SK-N-MC (cell line): ENCODE measurements around the gene CDK2.

Experiments
- DNase-seq: peaks from one replicate; pipeline ENCODE4 v3.0.0-alpha.2; 2011; ENCODE audit warnings: low read depth, low spot score
- H3K27ac ChIP-seq: fragments of 200-600 bp; sonication (generic); 2 replicates; pipeline ENCODE4 v1.5.1; 2016; ENCODE audit warnings: mixed run types
- H3K36me3 ChIP-seq: fragments of 200-600 bp; sonication (generic); 2 replicates; pipeline ENCODE4 v1.6.1; 2017; ENCODE audit warnings: antibody characterized with exemption, low read length, mixed read lengths; ENCODE audit not compliant: insufficient read depth
- H3K4me3 ChIP-seq: fragments of 200-600 bp; sonication (generic); 2 replicates; pipeline ENCODE4 v1.5.1; 2016
- H3K9ac ChIP-seq: fragments of 200-600 bp; sonication (generic); 2 replicates; pipeline ENCODE4 v1.8.0; 2017; ENCODE audit warnings: mixed run types, mixed read lengths; ENCODE audit not compliant: insufficient read length
- H3K9me3 ChIP-seq: fragments of 200-600 bp; sonication (generic); 2 replicates; pipeline ENCODE4 v1.6.1; 2017; ENCODE audit warnings: low read depth, mild to moderate bottlenecking, antibody characterized with exemption, low read length, moderate library complexity, mixed read lengths
- EZH2 ChIP-seq: fragments of 200-600 bp; sonication (generic); IDR thresholded peaks from one replicate; pipeline ENCODE4 v1.6.1; 2017; ENCODE audit warnings: antibody characterized with exemption
- FOXP2 ChIP-seq: optimal IDR thresholded peaks from 2 replicates; pipeline ENCODE3; 2011; ENCODE audit warnings: mild to moderate bottlenecking, moderate library complexity; ENCODE audit not compliant: insufficient read depth; ENCODE audit errors: extremely low read length, control extremely low read depth
- POLR2AphosphoS5 ChIP-seq: IDR thresholded peaks from 2 replicates; pipeline ENCODE4 v1.6.1; 2012; ENCODE audit warnings: mild to moderate bottlenecking, low read depth, low read length, borderline replicate concordance

The CDK2 gene

GRCh38 chr12:55935738-55936151, 30.9 kb upstream of the CDK2 start:
- no peak overlapping the region for H3K27ac ChIP-seq
- TF ChIP-seq POLR2AphosphoS5 (no peak), EZH2 (no peak), FOXP2 (no peak)
- no peak for DNase-seq
- H3K9ac ChIP-seq, result no peak overlapping the region
- H3K9me3 ChIP-seq, result no peaks in the 10 kb centered on the region
- no peak overlapping the region for H3K4me3 ChIP-seq
- no peaks in the 10 kb centered on the region for H3K36me3 ChIP-seq

GRCh38 chr12:55937981-55938380, 28.6 kb upstream of the CDK2 start:
- H3K4me3 ChIP-seq, result no peak overlapping the region
- no peaks in the 10 kb centered on the region for H3K36me3 ChIP-seq
- H3K9me3 ChIP-seq, result no peaks in the 10 kb centered on the region
- TF ChIP-seq POLR2AphosphoS5 (no peak), EZH2 (no peak), FOXP2 (no peak)
- H3K27ac ChIP-seq, result no peak overlapping the region
- H3K9ac ChIP-seq, result no peak overlapping the region
- DNase-seq, result no peak

DNA sequence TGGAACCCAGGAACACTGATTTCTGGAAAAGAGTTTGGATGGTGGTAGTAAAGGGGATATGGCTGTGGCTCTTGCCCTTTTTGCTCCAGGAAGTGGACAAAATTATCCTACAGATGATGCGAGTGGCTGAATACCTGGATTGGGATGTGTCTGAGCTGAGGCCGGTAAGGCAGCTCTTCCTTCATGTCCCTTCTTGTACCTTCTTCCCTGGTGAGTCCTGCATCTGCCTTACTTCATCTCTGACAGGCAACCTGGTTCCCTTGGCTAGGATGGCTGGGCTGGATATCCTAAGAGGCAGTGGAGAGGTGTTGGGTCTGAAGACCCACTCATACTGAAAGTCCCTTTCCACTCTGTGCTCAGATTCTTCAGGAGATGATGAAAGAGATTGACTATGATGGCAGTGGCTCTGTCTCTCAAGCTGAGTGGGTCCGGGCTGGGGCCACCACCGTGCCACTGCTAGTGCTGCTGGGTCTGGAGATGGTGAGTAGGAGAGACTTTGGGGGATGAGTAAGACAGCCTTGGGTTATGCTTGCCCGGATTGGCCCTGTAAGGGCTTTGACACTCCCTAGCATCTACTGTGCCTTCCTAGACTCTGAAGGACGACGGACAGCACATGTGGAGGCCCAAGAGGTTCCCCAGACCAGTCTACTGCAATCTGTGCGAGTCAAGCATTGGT, 27.7 kb upstream of the CDK2 start:
- H3K36me3 ChIP-seq, result no peaks in the 10 kb centered on the region
- H3K27ac ChIP-seq, result no peak overlapping the region
- H3K4me3 ChIP-seq, result no peak overlapping the region

DNA sequence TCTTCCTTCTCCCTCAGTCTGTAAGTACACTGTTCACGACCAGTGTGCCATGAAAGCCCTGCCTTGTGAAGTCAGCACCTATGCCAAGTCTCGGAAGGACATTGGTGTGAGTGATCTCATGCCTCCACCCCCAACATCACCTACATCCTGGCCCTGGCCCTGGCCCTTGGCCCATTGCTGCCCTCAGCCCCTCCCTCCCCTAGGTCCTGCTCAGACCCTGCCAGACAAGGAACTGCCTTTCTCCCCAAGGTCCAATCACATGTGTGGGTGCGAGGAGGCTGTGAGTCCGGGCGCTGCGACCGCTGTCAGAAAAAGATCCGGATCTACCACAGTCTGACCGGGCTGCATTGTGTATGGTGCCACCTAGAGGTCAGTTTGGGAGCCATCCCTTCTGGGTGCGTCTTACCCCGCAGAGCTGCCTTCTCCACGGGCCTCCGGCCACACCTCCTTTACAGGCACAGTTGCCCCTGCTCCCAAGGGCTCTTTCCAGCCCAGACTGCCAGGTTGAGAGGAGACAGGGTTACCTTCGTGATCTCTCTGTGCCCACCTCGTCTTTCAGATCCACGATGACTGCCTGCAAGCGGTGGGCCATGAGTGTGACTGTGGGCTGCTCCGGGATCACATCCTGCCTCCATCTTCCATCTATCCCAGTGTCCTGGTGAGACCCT, 26.4 kb upstream of the CDK2 start:
- H3K4me3 ChIP-seq, result peak overlapping the region; percentile 30
- H3K9ac ChIP-seq, result no peak overlapping the region
- no peaks in the 10 kb centered on the region for H3K9me3 ChIP-seq
- H3K36me3 ChIP-seq, result no peaks in the 10 kb centered on the region
- DNase-seq, result no peak
- TF ChIP-seq FOXP2 (peak; percentile 57), EZH2 (no peak)
- H3K27ac ChIP-seq, result no peak overlapping the region

More for the DNA sequence above, 27.7 kb upstream of the CDK2 start:
- Histone ChIP-seq H3K9me3 (no peaks in the 10 kb centered on the region), H3K9ac (no peak overlapping the region)
- DNase-seq, result no peak
- no peak for TF ChIP-seq FOXP2
- TF ChIP-seq POLR2AphosphoS5, result no peak
- TF ChIP-seq EZH2, result no peak

- TF ChIP-seq EZH2 (no peak), FOXP2 (no peak), POLR2AphosphoS5 (no peak)
- Histone ChIP-seq H3K9ac (no peak overlapping the region), H3K4me3 (no peak overlapping the region), H3K36me3 (no peaks in the 10 kb centered on the region), H3K9me3 (no peaks in the 10 kb centered on the region), H3K27ac (no peak overlapping the region)
- DNase-seq, result no peak
These were observed 24.6 kb upstream of the CDK2 start for GRCh38 chr12:55942055-55942454.

GRCh38 chr12:55942577-55943136, 24.0 kb upstream of the CDK2 start:
- no peak overlapping the region for H3K4me3 ChIP-seq
- H3K9me3 ChIP-seq, result no peaks in the 10 kb centered on the region
- TF ChIP-seq POLR2AphosphoS5, result no peak
- no peak for TF ChIP-seq EZH2
- no peak for TF ChIP-seq FOXP2
- no peak for DNase-seq
- no peak overlapping the region for H3K9ac ChIP-seq
- H3K36me3 ChIP-seq, result no peaks in the 10 kb centered on the region
- H3K27ac ChIP-seq, result no peak overlapping the region

DNA sequence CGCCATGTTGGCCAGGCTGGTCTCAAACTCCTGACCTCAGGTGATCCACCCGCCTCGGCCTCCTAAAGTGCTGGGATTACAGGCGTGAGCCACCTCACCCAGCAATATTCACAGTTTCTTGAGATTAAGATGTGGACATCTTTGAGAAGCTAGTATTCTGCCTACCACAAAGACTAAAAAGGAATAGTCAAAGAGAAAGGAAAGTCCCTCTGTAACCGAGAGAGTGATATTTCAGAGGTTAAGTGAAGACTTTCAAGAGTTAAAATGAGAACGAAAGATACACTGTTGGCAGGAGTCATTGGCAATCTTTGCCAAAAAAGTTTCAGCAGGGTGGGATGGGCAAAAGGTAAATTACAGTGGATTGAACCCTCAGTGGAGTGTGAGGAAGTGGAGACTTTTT, 20.1 kb upstream of the CDK2 start:
- TF ChIP-seq EZH2 (no peak), POLR2AphosphoS5 (no peak), FOXP2 (no peak)
- Histone ChIP-seq H3K9me3 (no peaks in the 10 kb centered on the region), H3K4me3 (no peak overlapping the region), H3K9ac (no peak overlapping the region), H3K36me3 (no peaks in the 10 kb centered on the region), H3K27ac (no peak overlapping the region)
- DNase-seq, result no peak

DNA sequence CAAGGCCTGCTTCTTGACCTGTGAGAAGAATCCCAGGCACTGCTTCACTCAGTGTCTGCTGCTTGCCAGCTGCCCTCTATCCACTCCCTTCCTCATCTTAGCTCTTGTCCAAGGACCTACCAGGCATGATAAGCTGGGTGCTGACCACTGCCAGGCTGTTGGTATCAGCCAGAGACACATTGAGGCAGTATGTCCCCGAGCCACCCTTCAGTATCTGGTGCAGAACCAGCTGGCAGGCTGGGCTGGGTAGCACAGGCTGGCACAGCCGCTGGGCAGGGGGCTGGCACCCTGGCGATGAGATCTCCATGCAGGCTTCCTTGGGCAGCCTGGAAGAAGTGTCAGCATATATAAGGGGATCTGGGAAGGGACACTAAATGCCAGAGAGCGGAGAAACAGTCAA, 11.3 kb upstream of the CDK2 start:
- Histone ChIP-seq H3K9me3 (no peaks in the 10 kb centered on the region), H3K27ac (no peak overlapping the region), H3K36me3 (no peaks in the 10 kb centered on the region), H3K9ac (no peak overlapping the region), H3K4me3 (no peak overlapping the region)
- no peak for DNase-seq
- TF ChIP-seq POLR2AphosphoS5 (no peak), FOXP2 (no peak), EZH2 (no peak)
